Stimulated activated CD8-positive, alpha-beta memory T cell treated with anti-CD3 and anti-CD28 coated beads, Interleukin-2, amount 100 ng/mL, for 48 hours (primary cell): Measurements from ENCODE around the gene GABRB2.

Source experiments
- DNase-seq, 2 donors: peaks; one replicate each; pipeline ENCODE4 v3.0.0-alpha.2; 2020; ENCODE audit warnings: low read depth in 2 of 2

The GABRB2 gene

DNA sequence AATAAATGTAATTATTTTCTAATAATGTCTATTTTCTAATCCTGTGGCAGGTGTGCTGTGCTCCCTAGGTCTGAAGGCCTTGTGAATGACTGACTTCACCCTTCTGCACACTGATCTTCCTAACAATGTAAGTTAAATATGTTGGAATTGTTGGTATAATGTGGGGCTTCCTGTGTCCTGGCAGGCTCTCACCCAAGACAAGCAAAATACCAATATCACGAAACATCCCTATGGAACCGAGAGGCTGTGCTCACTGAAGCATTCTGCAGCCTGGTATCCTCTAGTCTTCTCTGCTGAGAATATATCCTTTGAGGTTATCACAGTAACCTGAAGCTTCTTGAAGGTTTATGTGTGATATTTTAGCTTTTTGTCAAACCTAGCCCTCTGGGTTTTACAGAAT lies 159.4 kb downstream of the GABRB2 start:
- DNase-seq: no peak

DNA sequence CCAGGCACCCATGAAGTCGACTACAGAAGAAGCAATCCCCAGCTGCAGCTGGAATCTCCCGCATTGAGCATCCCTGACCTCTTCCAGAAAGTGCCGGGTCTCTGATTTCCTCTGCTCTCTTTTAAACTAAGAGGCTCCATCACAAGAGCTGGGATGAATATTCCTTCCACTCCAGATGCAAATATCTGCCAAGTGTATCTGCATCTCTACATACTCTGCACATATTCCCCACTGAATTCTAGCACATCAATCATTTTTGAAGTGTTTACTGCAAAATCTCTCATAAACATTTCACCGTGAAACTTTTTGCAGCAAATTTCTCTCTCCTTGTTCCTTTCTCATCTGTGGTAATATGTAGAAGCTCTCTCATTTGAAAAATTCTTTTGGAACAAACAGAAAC lies 161.5 kb downstream of the GABRB2 start:
- no peak for DNase-seq

DNA sequence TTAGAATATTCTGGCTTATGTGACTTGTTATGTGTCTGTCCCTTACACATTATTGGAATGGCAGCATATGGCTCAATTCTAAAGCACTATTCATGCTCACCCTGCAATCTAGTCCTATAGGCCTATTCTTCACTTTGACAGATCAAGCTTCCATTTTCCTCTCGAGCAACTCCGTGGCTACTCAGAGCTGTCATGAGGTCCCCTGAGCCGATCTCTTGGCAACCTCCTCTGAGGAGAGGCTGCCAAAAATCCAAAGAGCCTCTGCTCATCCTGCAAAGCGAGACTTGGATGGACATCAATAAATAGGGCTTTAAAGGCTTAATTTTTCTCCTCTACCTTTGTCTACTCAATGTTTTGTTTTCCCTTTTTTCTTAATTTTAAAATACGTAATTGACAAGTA lies 163.8 kb downstream of the GABRB2 start:
- DNase-seq: no peak

DNA sequence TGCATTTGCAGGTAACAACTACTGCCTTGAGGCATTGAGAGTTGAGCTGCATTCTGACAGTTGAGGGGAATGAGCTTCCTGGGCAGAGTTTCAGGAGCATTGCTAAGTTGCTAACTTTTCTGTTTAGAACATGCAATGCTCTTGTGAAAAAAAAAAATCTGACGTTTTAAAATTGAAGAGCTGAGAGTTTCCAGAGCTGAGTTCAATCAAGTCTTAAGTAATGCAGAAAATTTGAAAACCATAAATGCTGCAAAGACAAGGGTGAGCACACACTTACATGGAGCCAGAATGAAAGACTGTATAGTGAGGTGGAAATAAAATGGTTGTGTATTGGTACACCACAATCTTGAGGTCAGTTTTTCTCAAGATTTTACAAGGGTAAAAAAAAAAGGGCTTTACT lies 166.0 kb downstream of the GABRB2 start:
- no peak for DNase-seq

DNA sequence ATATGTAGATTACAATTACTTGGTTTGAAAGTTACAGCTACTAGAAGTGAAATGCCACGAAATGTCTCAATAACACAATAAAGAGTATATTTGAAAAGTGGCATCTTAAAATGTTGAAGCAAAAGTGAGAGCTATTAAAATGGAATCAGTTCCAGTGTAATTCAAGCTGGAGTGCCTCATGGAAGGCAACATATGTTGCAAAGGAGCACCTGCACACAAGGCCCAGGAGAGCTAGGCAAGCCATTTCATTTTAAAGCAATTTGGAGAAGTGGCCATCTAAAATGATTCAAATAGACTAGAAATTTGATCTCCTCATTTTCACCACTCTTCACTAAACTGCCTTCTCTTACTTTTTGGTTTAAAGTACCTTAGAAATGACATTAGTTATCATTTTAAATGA lies 167.8 kb downstream of the GABRB2 start:
- DNase-seq: no peak

DNA sequence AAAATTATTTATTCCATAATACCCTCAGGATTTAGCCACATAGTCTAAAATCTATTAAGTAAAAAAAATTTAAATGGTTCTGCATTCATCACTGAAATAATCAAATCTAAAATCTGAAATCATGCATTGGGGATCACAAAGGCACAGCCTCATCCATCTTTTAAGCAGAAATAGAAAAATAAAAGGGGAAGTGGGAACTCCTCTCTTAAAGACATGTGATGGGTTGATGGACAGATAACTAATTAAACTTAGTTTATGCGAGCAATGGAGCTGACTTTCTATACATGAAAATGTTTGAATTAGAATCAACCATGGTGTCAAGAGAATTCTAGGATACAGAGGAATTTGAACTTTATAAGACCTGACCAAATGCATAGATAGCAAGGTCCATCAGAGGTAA lies 170.5 kb downstream of the GABRB2 start:
- DNase-seq: no peak

DNA sequence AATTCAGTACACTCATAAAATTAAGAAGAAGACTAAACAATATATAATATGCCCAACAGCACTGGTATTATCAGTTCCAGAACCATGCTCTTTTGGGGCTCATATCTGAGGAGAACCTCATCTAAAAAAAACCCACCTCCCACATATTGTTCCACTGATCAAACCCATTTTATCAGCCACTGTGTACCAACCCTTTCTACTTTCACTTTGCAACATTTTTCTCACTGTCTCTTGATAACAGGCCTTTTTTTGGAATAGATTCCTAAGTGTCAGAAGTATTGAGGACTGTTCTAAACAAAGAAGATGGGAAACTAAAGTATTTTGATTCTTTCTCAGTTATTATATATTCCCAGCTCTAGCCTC lies 173.2 kb downstream of the GABRB2 start:
- no peak for DNase-seq

DNA sequence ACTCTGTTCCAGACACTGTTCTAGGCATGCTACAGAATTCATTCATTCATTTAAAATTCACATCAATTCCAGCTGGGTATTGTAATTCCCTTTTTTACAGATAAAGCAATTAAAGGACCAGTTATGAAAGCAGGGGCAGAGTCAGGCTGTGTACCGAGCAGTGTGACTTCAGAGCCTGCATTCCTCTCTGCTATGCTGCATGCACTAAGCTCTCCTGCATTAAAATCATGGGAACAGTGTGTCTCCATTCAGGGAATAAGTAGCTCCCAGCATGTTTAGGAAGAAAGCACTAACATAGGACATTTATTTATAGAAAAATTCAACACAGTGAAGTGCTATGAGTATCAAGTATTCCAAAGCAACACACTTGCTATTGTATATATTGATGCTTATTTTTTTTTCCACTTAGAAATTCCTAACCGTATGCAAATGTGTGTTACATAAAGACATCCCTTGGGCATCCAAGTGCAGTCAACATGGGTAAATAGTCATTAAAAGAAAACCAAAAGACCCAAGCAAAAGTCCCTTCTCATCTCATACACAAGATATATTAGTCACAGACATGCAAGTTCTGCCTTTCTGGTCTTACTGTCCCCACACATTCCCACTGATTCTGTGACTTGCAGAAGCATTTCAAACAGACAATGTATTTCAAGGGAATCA lies 173.7 kb downstream of the GABRB2 start:
- DNase-seq: no peak

DNA sequence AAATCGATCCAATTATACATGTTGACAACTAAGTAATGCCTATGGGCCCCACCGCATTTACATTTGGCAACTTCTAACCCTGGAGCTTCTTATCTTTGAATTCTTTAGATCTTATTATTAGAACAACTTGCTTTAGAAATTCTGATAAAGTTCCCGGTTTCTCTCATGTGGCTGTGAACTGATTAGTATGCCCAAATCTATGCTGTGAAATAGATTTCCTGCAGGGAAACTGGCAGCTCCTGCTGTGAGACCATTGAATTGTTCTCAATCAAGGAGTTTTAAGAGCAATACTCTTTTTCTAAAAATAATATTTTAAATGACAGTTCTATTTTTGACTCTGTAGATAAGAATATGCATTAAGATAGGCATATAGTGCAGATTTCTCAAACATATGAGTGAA lies 177.5 kb downstream of the GABRB2 start:
- DNase-seq: no peak

DNA sequence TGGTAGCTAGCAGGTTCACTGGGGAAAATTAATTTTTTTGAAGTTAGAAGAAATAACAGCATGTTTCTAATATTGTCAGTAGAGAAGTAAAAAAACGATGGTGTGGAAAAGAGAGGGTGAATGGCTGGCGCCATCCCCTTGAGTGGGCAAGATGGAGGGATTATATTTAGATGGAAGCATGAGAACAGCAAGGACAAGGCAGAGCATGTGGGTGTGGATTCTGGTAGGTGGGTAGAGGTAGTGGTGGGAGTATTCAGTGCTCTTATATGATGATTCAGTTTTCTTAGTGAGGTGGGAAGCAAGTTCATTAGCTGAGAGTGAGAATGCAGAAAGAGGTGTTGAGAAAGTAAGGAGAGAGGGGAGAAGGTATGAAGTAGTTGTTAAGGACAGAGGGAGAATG lies 188.1 kb downstream of the GABRB2 start:
- DNase-seq: no peak

DNA sequence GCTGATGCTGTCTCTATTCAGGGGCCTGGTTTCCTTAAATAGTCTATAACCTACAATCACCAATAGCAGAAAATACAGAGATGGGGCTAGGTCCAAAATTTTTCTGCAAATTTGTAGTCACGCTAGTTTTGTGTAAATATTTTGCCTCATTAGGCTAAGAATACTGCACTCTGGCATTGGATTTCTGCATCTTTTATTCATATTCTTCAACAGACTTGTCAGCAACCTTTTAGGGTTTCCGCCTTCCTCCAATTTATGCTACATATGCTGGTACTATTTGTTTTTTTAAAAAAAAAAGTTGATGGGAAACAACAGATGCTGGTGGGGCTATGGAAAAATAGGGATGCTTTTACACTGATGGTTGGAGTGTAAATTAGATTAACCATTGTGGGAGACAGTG lies 202.3 kb downstream of the GABRB2 start:
- DNase-seq: no peak

DNA sequence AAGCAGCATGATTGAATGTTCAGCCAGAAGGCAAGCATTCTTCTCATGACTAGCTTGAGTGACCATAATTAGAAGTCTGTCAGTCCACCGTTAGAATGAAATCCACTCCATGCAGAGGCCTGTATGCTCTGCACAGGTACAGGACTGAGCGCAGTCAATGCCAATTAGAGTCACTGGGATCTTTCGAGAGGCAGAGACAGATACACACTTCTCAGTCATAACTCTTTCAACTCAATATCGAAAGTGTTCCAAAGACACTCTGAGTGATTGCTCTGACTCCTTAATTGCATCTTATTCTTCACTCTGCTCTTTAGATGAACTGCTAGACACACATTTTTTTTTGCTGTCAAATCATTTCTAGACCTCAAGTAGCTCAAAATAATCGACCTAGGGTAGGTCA lies 203.6 kb downstream of the GABRB2 start:
- DNase-seq: no peak

DNA sequence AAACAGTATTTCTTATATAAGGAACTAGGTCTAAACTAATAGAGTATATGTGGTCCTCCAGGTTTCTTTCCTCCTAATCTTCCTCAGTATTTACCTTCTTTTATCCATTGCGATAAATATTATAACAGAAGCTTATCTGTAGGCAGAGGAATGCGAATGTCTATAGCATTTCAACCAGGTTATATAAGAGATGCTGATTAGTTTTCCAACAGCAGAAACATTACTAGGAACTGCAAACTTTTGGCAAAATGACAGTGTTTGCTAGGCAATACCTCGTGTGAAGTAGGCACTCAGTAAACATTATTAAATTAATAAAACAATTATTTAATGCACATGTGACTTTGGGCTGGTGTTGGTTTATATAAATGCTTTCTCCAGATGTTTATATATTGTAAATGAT lies 206.5 kb downstream of the GABRB2 start:
- no peak for DNase-seq

DNA sequence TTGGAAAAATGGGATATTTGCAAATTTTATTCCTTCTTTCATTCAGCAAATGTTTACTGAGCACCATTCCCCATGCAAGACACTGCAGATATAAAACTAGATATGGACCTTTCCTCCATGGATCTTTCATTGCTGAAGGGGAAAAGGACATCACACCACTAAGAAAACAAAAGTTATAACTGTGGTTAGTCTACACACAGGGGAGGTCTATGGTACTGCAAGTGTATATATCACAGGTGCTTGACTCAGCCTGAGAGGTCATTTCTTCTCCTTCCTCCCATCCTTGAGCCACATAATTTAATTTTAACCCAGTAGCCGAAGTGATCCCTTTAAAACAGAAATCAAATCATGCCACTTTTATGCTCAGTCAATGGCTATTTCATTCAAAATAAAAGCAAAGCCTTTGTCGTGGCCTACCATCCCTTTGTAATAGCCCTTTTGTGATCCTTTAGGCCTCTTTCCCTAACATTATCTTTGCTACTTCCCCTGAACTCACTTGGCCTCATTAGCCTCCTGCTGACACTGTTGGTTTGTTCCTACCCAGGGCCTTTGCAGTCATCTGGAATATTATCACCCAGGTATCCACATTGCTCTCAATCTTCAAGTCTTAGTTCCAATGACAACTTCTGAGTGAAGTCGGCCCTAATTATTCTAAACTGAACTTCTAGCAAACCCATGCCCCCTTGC lies 213.2 kb downstream of the GABRB2 start:
- DNase-seq: no peak

DNA sequence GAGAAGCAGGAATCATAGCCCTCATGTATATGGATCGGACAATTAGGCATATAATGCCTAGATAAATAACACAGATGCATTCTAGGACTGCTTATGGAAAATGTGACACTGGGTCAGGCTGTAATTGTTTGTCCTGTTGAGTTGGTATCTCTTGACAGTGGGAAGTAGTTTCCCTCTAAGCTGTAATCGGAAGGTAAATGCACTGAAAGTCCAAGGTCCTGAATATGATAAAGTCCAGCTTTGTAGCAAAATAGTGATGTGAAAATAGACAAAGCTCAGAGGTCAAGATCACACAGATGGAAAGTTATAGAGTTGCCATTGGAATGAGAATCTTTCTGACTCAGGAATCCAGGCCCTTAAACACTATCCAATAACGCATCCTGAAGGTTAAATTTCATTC lies 214.2 kb downstream of the GABRB2 start:
- DNase-seq: no peak

DNA sequence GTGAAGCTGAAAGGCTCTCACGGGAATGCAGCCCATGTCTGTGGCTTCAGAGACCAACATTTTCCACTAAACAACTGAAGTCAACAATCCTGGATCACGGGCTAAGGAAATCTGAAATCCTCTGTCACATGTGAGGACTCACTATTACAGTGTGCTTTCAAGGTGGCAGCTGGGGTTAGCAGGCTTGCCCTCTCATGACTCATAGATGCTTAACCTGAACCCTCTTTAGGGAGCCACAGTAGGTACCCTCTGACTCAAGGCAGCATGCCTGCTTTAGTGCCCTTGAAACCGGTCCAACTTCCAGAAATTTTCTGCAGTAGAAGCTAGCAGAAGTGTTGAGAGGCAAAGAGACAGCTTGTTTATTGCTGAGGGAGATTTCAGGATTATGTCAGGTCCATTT lies 232.5 kb downstream of the GABRB2 start:
- DNase-seq: no peak

DNA sequence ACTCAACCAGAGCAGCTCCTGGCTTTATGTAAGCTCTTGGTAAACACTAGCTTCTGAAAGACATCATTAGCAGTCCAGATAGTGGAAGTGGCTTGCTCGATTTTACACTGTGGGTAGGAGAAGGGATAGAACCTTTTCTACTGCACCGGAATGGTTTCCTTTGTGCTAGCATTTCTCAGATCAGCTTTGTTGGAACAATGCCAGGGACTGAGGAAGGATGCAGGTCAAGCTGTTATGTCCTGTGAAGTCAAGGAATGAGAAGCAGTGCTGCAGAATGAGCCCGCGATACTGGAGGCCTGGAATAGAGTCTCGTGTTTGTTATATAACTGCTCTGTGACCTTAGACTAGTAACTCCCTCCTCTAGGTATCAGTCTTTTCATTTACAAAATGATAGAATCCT lies 233.6 kb downstream of the GABRB2 start:
- no peak for DNase-seq

DNA sequence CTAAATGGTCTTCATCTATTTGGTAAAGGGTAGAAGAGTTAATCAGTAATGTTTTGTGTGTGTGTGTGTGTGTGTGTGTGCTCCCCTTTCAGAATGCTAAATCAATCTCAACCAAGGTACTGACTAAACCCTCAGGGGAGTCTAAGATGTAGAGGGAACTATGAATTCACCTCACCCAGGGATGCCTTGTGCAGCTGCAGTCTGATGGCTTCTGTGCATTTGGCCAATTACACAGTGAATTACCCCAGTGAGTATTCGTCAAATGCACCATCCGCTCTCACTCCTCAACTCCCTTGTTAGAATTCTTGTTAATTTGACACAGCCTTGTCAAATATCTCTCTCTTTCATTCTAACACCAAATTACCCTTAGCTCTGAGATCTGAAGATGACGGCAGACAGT lies 234.6 kb downstream of the GABRB2 start:
- DNase-seq: no peak

DNA sequence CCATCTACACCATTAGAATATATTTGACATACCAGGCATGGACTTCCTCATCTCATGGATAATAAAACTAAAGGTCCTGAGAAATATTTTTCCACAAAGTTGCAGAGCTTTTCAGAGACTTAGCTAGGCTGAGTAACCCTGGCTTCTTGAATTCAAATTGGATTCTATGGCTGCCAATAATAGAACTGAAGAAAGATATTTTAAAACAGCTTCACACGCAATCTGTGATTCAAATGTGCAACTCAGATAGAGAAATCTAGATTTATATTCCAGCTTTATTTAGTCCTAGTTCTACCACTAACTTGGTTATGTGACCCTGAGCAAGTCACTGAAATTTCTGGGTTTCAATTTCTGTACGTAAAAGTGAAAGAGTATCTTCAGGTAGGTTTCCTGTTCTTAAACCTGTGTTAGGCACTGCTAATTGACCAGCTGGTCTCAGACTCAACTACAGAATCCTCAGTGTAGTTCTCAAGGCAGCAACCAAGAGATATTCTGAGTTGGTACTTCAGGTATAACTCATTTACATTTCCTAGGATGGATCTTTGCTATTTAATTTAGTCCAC lies 235.3 kb downstream of the GABRB2 start:
- DNase-seq: no peak

DNA sequence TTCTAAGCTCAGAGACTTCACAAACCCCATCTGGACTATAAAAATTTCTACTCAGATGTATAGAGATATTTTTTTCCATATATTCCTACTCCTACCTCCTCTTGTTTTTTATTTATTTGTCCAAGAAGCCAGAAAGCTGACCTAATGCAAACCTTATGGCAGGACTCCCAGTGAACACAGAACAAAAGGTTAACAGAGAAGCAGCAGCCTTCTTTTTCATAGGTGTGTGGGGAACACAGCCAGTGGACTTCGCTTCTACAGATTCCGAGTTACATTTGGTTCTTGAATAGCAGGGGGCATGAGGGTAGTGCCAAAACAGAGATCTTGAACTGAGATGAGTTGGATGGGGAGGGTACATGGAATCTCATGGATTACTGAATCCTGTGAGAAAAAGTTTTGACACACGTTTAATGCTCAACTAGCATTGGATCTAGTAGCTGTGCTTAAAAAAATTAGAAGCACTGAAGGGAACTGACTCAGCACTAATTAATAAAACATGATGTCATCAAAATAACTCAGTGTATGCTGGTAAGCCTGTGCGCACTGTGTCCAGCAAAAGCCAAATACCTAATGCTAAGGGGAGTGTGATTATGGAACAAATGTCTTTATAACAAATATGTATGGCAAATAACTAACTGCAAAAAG lies 240.1 kb downstream of the GABRB2 start:
- no peak for DNase-seq

DNA sequence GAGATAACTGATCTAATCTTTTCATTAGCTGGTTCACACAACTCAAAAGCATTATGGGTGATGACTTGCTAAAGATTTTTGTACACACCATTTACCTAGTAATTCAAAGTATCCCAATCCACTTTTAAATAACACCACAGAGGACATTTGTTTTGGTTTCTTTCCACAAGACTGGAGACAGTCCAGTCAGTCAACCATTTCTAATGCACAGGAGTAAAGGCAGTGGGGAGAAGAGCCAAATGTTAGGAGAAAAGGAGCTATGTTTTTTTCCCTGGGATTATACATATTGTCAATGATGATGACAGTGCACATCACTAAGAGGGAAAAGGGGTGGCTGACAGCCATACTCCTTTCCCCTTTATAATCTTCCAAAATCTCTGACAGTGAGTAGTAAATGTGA lies 240.9 kb downstream of the GABRB2 start:
- no peak for DNase-seq

DNA sequence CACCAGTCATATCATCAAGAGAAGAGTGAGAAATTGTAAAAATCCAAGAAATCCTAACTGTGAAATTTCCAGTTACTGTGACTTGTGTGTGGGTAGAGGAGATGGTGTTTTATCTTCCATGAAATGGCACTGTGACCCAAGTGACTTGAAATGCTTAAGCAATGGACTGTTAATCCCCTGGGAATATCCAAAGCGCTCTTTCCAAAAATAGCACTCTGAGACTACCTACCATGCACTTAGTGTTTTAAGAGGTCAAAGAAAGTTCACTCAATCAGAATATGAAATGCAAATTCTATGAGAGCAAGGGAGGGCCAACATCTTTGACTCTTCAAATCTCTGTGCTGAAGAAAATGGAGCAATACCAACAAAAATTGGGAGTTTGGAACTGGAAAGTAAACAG lies 244.0 kb downstream of the GABRB2 start:
- no peak for DNase-seq

DNA sequence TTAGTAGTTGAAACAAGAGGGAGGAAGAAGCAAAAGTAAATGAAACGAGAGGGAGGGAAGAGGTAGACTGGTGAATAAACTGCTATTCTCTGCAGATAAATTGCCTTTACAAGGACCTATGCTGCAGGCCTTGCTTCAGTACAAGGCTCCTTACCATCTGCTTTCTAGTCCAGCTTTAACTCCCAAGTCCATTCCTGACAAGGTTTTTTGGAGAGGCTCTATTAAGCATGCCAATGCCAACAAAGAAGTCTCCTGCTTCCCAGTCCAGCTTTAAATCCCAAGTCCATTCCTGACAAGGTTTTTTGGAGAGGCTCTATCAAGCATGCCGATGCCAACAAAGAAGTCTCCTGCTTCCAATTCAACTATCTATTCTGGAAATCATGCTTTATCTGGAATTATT lies 244.9 kb downstream of the GABRB2 start:
- DNase-seq: no peak
